B cell (primary cell): ENCODE measurements around the gene AOAH. TPM values are rescaled to one million over a fixed set of nuclear protein-coding genes. Genes with fewer than 3 reads are reported as not detected.

Experiments
- ATAC-seq: fragments of 200-7000 bp; cut with Tn5 transposase; one replicate; pipeline ENCODE4 v1.10.0; 2021; ENCODE audit warnings: low read depth, mild to moderate bottlenecking, moderate number of reproducible peaks, moderate library complexity
- CTCF ChIA-PET: fragments of 350-600 bp; sonication (Branson Sonifier 250); formaldehyde crosslinking; loops from one replicate; lab custom pipeline; 2021; ENCODE audit warnings: antibody characterized with exemption, inconsistent platforms; lab: Charles Lee
- POLR2A ChIA-PET: fragments of 350-600 bp; sonication (Branson Sonifier 250); formaldehyde crosslinking; loops from one replicate; lab custom pipeline; 2021; ENCODE audit warnings: antibody characterized with exemption; lab: Charles Lee
- DNase-seq: peaks from one replicate; pipeline ENCODE4 v3.0.0; 2013
- H2AFZ ChIP-seq: 2 replicates; pipeline ENCODE4 v1.6.1; 2012; ENCODE audit warnings: mild to moderate bottlenecking, low read depth, low read length; ENCODE audit not compliant: insufficient read depth, poor library complexity, severe bottlenecking
- H3K27ac ChIP-seq, 2 donors: 1 replicate in 1 of 2; 2 replicates in 1 of 2; pipeline ENCODE4 v1.5.1; 2012 to 2013; ENCODE audit warnings: low read length in 2 of 2, mild to moderate bottlenecking in 2 of 2, moderate library complexity in 1 of 2
- H3K27me3 ChIP-seq, 4 experiments: fragments of 200-600 bp in 1 of 4; sonication (generic) in 1 of 4; replicated peaks in 1 of 4; 1 replicate in 2 of 4; 2 replicates in 2 of 4; pipeline versions ENCODE4 v1.6.1 to v1.7.0; 2013 to 2016; ENCODE audit warnings: low read length in 3 of 4, mild to moderate bottlenecking in 2 of 4, mixed read lengths in 1 of 4, moderate library complexity in 1 of 4; ENCODE audit not compliant: insufficient read depth in 4 of 4, control insufficient read depth in 3 of 4; ENCODE audit errors: control extremely low read depth in 1 of 4
- H3K36me3 ChIP-seq, 2 experiments: replicated peaks in 1 of 2; 1 replicate in 1 of 2; 2 replicates in 1 of 2; pipeline versions ENCODE4 v1.6.1 to v1.7.1; 2013; ENCODE audit warnings: low read length in 1 of 2; ENCODE audit not compliant: insufficient read depth in 2 of 2, control insufficient read depth in 1 of 2; ENCODE audit errors: control extremely low read depth in 1 of 2, extremely low read depth in 1 of 2
- H3K4me1 ChIP-seq, 2 donors: fragments of 200-600 bp in 1 of 2; sonication (generic) in 1 of 2; 1 replicate in 1 of 2; 2 replicates in 1 of 2; pipeline versions ENCODE4 v1.5.1 to v1.6.1; 2013 to 2017; ENCODE audit warnings: low read length in 2 of 2; ENCODE audit not compliant: control insufficient read depth in 2 of 2, insufficient read depth in 2 of 2
- H3K4me2 ChIP-seq: replicated peaks from 2 replicates; pipeline ENCODE3; 2012; ENCODE audit warnings: mild to moderate bottlenecking, low read depth, low read length; ENCODE audit not compliant: poor library complexity, severe bottlenecking
- H3K4me3 ChIP-seq, 5 experiments: fragments of 200-600 bp in 1 of 5; sonication (generic) in 1 of 5; 1 replicate in 3 of 5; 2 replicates in 2 of 5; pipeline versions ENCODE4 v1.5.1 to v1.7.0; 2011 to 2016; ENCODE audit warnings: low read length in 4 of 5, mild to moderate bottlenecking in 4 of 5, low read depth in 2 of 5, control low read depth in 1 of 5, moderate library complexity in 1 of 5; ENCODE audit not compliant: insufficient read depth in 1 of 5; ENCODE audit errors: control extremely low read depth in 1 of 5, extremely low read depth in 1 of 5
- H3K79me2 ChIP-seq: fragments of 200-600 bp; sonication (generic); one replicate; pipeline ENCODE4 v1.6.0; 2016; ENCODE audit warnings: low read length; ENCODE audit not compliant: control insufficient read depth, insufficient read depth
- H3K9ac ChIP-seq: fragments of 200-600 bp; sonication (generic); 2 replicates; pipeline ENCODE4 v1.6.1; 2017; ENCODE audit warnings: mild to moderate bottlenecking, low read length, moderate library complexity
- H3K9me3 ChIP-seq, 3 donors: one replicate each; pipeline versions ENCODE4 v1.6.1 to v1.7.1; 2013; ENCODE audit warnings: low read length in 2 of 3; ENCODE audit not compliant: control insufficient read depth in 2 of 3, insufficient read depth in 1 of 3; ENCODE audit errors: control extremely low read depth in 1 of 3
- H4K20me1 ChIP-seq: 2 replicates; pipeline ENCODE4 v1.6.0; 2012; ENCODE audit warnings: mild to moderate bottlenecking, low read length; ENCODE audit not compliant: insufficient read depth, control insufficient read depth, poor library complexity, severe bottlenecking
- H3K27ac Mint-ChIP-seq: one replicate; pipeline ENCODE4 v1.8.0; 2021; ENCODE audit warnings: mixed read lengths
- H3K27me3 Mint-ChIP-seq: one replicate; pipeline ENCODE4 v1.8.0; 2021; ENCODE audit warnings: mixed read lengths
- H3K4me1 Mint-ChIP-seq: one replicate; pipeline ENCODE4 v1.8.0; 2021; ENCODE audit warnings: mixed read lengths
- H3K4me3 Mint-ChIP-seq: one replicate; pipeline ENCODE4 v1.8.0; 2021; ENCODE audit warnings: mixed read lengths
- H3K9me3 Mint-ChIP-seq: one replicate; pipeline ENCODE4 v1.8.0; 2022; ENCODE audit warnings: mixed read lengths; ENCODE audit not compliant: insufficient read depth
- CTCF ChIP-seq: fragments of 200-600 bp; IDR thresholded peaks from one replicate; pipeline ENCODE4 v1.8.0; 2022; ENCODE audit warnings: antibody characterized with exemption, mild to moderate bottlenecking
- EZH2 ChIP-seq: IDR thresholded peaks from 2 replicates; pipeline ENCODE4 v1.6.1; 2012; ENCODE audit warnings: borderline replicate concordance, low read depth, mild to moderate bottlenecking, moderate library complexity, low read length; ENCODE audit not compliant: insufficient read depth, poor library complexity, severe bottlenecking
- WGBS: methylation state at CpG from one replicate; pipeline ENCODE4 v1.1.5; 2013; ENCODE audit warnings: missing lambda C conversion rate; ENCODE audit not compliant: insufficient coverage; 5-methylcytosine and 5-hydroxymethylcytosine counted together
- intact Hi-C: fragments of 100-400 bp; cut with micrococcal nuclease; formaldehyde crosslinking; loops from one replicate; pipeline ENCODE4 v1.10.0; 2022
- polyA plus RNA-seq: library from polyadenylated mRNA; depleted of rRNA; stranded (reverse); fragments of >200 nt; gene quantifications from 2 replicates; pipeline ENCODE4 v1.2.3, GENCODE V29; 2012
- total RNA-seq, 2 donors: library from RNA; stranded (reverse); fragments of 120-200 nt in 1 of 2; gene quantifications; 1 replicate in 1 of 2; 2 replicates in 1 of 2; pipeline versions ENCODE4 v1.2.3 to v1.2.4, GENCODE V29; 2013 to 2022

AOAH gene
- total and polyA plus RNA-seq, 2 donors (not counting 1 experiment from before 2014, with no cell fraction given) = 2.6 to 5.0 TPM

- no peak for ATAC-seq
- WGBS = 68% methylated on average over 4 of the region's 4 CpGs
- H3K4me1 Mint-ChIP-seq = peaks cover 18% of the 10 kb centered on the region
- Histone ChIP-seq H3K9ac (no peak overlapping the region), H3K4me3 (no peak overlapping the region), H2AFZ (peak overlapping the region; percentile 47), H3K27ac (peak overlapping the region in 1 of 2 donors; percentile 40), H3K4me1 (peaks cover 12 to 15% of the 10 kb centered on the region in 2 donors), H3K79me2 (no peaks in the 10 kb centered on the region), H4K20me1 (no peaks in the 10 kb centered on the region), H3K4me2 (peak overlapping the region; percentile 48), H3K36me3 (no peaks in the 10 kb centered on the region), H3K27me3 (no peaks in the 10 kb centered on the region), H3K9me3 (no peaks in the 10 kb centered on the region)
- intact Hi-C loops = loop anchor here (5.0 kb wide), 1 partner anchor 41 kb away; no protein-coding TSS in a partner anchor
- no peaks in the 10 kb centered on the region for H3K27me3 Mint-ChIP-seq
- CTCF ChIA-PET = interaction anchor here (0.6 to 1.4 kb wide), 2 partner anchors 11 to 16 kb away, joined by 3 read pairs; no protein-coding TSS in a partner anchor
- H3K4me3 Mint-ChIP-seq = peak overlapping the region; percentile 4
- H3K27ac Mint-ChIP-seq = peak overlapping the region; percentile 87
- POLR2A ChIA-PET = no interaction called here
- DNase-seq = no peak
- no peak for TF ChIP-seq EZH2
- no peak for TF ChIP-seq CTCF
- no peaks in the 10 kb centered on the region for H3K9me3 Mint-ChIP-seq
Measured at GRCh38 chr7:36736090-36736898, 12.0 kb upstream of the AOAH start.

GRCh38 chr7:36735172-36735571 lies 10.9 kb upstream of the AOAH start:
- H3K4me1 Mint-ChIP-seq = peaks cover 18% of the 10 kb centered on the region
- no CpG with 5 or more reads among the region's 2 CpGs for WGBS
- POLR2A ChIA-PET = no interaction called here

More at GRCh38 chr7:36735172-36735571, 10.9 kb upstream of the AOAH start:
- H3K9me3 Mint-ChIP-seq = no peaks in the 10 kb centered on the region
- intact Hi-C loops = loop anchor here (5.0 kb wide), 1 partner anchor 42 kb away; no protein-coding TSS in a partner anchor
- Histone ChIP-seq H3K27me3 (no peaks in the 10 kb centered on the region), H3K9me3 (no peaks in the 10 kb centered on the region), H3K4me3 (no peak overlapping the region), H4K20me1 (no peaks in the 10 kb centered on the region), H3K27ac (no peak overlapping the region), H3K79me2 (no peaks in the 10 kb centered on the region), H3K4me1 (peaks cover 12 to 15% of the 10 kb centered on the region in 2 donors), H3K4me2 (no peak overlapping the region), H2AFZ (no peak overlapping the region), H3K9ac (no peak overlapping the region), H3K36me3 (no peaks in the 10 kb centered on the region)
- DNase-seq (no peak), ATAC-seq (no peak)
- no peaks in the 10 kb centered on the region for H3K27me3 Mint-ChIP-seq
- CTCF ChIA-PET = no interaction called here
- TF ChIP-seq CTCF (no peak), EZH2 (no peak)
- H3K27ac Mint-ChIP-seq = no peak overlapping the region
- no peak overlapping the region for H3K4me3 Mint-ChIP-seq
